GM19467 (cell line): ENCODE measurements around the gene LRRIQ1.

Source experiments
- ATAC-seq: cut with Tn5 transposase; IDR thresholded peaks from one replicate; pipeline ENCODE4 v1.9.1; 2021; ENCODE audit warnings: mild to moderate bottlenecking, moderate library complexity; ENCODE audit not compliant: unreplicated experiment

Gene LRRIQ1

DNA sequence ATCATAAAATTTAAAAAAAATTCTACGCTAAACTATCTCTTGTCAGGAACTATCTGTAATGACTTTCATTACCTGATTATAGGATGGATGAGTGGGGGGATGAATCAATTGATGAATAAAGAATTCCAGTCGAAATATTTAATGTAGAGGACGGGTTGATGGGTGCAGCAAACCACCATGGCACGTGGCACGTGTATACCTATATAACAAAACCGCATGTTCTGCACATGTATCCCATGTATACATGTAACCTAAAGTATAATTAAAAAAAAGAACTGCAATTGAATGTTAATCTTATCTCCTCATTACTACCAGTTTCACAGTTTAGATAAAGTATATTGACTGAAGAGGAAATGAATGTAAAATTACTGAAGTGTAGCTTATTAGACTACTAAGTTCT, 23.4 kb downstream of the LRRIQ1 start:
- ATAC-seq = no peak

DNA sequence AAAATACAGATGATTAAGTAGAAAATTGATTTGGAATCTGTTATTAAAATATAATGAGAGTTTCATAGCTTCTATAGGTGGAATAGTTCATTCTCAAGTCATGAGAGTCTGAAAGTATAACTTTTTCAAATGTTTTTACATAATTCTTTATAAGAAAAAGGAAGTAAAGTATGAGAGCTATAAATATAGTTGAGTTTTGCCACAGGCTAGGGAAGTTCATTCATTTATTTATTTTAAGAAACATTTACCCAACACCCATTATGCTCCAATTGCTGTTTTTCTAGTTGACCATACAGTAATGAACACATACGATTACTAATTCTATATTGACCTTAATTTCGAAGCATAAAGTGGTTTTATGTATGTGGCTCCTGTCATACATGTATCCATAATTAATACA, 24.8 kb downstream of the LRRIQ1 start:
- no peak for ATAC-seq

DNA sequence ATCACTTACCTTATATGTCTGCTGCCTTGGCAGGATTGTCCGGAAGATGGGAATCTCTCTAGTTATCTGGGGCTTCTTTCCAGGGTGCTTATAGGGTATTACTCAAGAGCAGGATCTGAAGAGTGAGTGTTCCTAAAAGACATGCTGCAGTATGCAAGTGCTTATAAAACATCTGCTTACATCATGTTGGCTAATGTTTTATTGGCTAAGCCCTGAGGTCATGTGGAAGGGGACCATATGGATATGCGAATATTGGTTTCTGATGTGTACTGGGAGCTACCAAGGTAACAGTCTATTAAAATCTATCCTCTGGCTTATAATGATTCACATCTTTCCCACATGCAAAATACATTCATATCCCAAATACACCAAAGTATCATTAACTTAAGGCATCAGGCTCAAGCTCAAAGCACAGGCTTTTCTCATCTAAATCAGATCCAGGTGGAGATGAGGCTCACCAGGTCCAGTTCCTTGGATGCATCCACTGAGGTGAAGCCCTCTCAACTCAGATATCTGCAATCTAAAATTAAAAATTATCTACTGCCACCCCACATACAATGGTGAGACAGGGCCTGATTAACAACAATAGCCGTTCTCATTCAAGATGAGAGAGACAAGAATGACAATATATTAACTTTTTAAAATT, 29.8 kb downstream of the LRRIQ1 start:
- ATAC-seq = no peak

DNA sequence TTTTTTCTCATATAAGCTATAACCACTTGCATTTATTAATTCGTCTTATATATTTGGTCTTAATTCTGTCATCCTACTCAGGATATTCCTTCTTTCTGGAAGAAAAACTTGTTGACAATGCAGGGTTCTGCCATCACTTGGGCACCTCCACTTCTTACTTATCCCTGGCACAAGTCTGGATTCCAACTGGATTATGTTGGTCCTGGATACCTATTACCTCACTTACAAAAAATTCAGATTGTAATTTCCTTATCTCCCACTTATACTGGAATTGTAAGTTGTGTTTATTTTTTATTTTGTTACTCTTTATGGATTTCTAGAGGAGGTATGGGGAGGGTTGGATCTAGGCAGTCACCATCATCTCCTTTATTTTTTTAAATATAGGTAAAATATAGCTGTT, 36.7 kb downstream of the LRRIQ1 start:
- ATAC-seq = no peak

DNA sequence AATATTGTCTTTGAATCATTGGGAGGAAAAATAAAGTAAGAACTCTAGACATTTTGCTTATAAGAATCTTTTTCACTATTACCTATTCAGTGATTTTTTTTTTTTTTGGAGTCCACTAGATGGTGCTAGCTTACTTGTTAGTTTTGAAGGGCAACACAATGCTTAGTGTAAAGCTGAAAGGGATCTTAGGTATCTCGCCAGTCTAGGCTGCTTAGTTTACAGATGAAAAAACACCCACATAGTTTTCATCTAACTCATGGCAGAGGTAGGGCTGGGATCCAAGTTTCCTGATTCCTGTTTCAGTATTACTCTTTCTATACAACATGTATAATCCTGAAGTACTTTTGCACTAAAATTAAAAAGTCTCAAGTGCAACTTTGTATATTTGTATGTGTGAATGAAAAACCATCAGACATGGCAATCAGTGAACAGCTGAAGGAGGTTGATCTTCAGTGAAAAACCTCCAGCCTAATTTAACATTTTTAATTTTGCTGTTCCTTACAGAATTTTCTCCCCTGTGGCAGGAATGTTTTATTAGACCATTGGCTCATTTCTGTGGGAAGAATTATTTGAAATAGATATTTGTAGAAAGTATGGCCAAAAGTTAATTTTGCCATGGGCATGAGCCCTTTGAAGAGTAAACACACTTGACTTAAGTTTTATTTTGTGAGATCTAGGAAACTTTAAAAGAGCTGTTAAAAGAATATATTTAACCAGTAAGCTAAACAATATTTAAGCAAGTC, 40.7 kb downstream of the LRRIQ1 start:
- peak; percentile 84 for ATAC-seq

DNA sequence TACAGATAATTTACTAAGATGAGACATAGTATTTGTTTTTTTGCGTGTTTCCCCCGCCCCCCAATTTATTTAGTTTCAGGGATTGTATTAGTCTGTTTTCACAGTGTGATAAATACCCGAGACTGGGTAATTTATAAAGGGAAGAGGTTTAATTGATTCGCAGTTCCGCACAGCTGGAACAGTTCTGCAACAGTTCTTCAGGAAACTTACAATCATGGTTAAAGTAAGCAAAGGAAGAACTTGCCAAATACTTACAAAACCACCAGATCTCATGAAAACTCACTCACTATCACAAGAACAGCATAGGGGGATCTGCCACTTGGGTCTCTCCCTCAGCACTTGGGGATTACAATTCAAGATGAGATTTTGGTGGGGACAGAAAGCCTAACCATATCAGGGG, 48.9 kb downstream of the LRRIQ1 start:
- no peak for ATAC-seq

DNA sequence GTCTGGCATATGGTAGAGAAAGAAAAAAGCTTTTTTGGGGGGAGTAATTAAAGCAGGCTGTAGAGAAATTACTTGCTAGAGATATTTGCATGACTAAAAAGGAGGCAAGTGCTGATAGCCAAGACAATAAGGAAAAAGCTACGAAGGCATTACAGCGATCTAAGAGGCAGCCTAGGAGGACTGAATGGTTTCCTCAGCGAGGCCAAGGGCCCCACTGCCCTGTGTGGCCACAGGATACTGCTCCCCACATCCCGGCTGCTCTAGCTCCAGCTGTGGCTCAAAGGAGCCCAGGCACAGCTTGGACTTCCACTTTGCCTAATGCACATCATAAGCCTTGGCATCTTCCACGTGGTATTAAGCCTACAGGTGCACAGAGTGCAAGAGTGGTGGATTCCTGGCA, 53.6 kb downstream of the LRRIQ1 start:
- no peak for ATAC-seq

DNA sequence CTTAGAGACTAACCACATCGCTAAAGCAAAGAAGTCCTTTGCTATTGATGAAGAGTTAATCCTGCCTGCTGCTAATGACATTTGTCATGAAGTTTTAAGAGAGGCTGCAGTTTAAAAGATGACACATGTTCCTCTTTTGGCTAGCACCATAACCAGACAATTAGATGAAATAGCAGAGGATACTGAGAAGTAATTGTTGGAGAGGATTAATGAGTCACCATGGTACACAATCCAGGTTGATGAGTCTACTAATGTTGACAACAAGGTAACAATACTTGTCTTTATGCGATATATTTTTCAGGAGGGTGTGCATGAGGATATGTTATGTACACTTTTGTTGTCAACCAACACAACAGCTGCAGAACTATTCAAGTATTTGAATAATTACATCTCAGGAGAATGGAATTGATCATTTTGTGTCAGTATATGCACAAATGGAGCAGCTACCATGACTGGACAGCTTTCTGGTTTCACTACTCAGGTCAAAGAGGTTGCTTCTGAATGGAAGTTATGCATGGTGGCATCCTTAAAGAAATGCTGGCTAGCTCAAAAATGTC, 56.7 kb downstream of the LRRIQ1 start:
- ATAC-seq = no peak

DNA sequence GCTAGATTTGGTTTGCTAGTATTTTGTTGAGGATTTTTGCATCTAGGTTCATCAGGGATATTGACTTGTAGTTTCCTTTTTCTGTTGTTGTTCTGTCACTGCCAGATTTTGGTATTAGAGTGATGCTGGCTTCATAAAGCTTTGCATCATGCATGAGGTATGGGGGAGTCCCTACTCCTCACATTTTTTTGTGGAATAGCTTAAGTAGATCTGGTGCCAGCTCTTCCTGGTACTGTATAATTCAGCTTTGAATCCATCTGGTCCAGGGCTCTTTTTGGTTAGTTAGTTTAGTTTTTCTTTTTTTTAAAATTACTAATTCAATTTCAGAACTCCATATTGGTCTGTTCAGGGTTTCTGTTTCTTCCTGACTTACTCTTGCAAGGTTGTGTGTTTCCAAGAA, 59.4 kb downstream of the LRRIQ1 start:
- no peak for ATAC-seq

DNA sequence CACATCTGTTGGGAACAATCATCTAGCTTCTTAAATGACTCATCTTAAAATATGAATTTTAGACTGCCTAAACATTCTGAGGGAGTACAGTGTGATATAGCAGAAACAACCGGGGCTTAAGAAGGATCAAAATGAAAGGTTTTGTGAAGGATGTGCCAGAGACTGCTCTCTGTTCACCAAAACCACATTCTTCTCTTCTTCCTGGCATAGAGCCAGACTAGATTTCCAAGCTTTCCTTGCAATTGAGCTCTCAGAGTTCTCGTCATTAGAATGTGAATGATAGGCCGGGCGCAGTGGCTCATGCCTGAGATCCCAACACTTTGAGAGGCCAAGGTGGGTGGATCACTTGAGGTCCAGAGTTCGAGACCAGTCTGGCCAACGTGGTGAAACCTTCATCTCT, 94.5 kb downstream of the LRRIQ1 start:
- ATAC-seq = no peak

DNA sequence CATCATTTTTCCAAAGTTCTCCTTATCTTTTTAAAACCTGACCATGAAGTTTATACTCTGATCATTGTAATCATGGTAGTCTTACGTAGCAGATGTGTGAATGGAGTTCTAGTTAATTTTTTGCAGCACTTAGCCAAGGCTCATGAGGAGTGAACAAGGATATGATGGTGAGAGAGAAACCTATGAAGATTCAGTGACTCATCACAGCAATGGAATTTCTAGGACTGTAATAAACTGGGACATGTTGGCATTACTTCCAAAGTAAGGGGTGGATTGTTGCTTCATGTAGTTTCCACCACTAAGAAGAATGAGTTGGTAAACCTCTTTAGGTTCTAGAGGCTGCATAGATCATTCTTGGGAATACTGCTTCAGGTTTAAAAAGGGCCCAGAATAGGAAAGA, 102.7 kb downstream of the LRRIQ1 start:
- no peak for ATAC-seq

DNA sequence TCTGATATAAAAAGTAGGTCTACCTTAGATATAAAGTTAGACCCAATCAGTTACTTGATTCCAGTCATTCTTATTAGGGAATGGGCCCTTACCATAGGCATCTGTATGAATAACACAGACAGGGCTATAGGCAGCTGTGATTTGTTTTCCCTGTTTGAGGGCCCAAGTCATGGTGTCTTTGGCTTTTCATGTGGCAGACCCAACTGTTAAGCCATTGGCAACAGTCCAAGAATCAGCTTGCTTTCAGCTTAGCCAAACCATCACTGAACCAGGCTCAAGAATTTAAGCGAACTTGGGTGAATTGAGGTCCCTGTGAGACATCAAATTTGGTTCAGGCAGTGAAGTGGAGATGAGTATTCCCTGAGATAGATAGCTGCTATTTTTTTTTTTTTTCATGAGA, 111.2 kb downstream of the LRRIQ1 start:
- no peak for ATAC-seq

DNA sequence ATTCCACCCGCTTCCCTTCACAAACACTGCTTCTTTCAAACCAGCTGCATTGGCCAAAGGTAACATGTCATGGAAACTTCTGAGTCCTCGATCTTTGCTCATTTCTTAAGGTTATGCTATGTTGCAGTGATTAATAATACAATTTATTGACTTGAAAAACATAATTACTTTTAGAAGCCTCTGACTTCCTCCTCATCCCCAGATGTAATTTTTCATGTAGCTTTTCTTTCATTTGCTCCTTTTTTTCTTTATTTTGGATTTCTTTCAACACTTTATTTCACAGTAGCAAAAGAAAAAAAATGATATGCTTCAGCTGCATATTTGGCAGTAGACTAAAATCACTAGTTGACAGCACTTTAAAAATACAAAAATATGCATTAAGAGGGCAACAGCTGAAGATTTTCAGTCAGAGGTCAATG, 116.2 kb downstream of the LRRIQ1 start:
- no peak for ATAC-seq

DNA sequence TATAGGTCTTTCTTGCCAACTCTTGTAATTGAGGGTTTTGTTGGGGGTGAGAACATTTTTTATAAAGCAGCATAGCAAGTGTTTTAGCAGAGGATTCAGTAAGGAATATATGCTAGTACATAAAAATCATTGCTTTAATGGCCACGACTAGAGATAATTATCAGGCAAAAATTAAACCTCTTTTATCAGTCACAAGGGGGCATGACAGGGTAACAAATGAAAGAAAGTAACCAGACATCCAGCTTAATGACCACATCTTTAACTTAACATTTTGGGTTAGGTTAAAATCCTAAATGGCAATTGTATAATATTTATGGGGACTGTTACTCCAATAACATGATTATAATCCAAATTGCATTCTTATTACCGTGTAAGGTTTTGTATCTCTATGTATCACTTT, 119.6 kb downstream of the LRRIQ1 start:
- ATAC-seq = no peak

DNA sequence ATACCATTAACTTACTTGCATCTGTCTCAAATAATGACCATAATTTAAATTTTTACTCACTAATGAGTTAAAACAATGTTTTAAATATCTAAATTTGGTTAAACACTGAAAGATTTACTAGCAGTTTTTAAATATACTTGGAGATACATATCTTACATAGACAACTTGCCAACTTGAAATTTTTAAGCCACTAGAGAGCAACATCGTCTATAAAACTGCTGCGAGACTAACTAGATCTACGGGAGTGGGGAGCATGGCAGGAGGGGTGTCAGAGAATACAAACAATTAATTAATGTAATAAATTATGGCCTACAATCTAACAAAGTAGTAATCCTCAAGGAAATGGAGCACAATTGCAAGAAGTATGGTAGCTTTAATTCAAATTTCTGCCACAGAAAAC, 120.4 kb downstream of the LRRIQ1 start:
- ATAC-seq = no peak

DNA sequence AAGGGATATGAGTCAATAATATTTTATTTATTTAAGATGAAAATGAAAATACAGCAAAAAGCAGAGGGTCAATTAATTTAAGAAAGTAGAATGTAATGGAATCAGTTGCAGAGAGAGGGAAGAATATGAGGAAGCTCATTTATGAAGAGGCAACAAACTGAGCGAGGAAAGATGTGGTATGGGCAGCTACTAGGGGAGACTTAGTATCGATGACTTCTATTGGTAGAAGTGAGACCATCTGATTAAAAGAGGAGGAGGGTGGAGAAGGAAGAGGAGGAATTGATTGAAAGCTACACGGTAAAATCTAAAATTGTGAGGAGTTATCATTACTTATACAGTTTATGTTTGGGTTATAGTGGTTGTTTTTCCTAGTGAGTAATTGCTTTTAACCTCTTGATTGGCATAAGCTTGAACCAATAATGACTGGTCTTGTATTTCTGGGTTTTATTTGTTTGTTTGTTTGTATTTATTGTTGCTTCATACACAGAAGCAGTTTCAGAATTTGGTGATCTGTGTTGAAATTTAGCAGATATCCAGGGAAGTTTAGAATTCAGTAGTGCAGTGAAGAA, 121.0 kb downstream of the LRRIQ1 start:
- ATAC-seq = no peak

DNA sequence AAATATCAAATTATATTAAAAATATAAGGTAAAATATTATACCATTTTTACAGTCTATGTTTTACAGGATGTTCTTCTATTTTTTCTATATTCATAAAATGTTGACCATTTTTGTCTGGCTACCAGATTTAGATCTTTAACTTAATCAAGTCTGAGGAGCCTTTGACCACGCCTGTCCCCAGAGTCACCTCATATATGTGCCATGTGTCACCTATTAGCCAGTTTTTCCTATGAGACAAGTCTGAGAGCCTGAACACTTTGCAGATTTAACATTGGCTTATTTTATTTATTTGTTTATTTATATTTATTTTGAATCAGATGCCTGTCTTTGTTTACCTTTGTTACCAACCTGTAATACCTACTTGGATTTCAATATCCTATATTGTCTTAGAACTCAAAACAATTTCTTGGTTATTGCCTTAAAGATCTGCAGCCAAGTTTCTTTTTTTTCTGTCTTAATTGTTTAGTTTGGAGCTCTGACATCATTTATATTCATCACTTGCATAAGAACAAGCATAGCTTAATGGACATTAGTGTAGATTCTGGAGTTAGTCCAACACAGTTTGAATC, 127.7 kb downstream of the LRRIQ1 start:
- no peak for ATAC-seq

DNA sequence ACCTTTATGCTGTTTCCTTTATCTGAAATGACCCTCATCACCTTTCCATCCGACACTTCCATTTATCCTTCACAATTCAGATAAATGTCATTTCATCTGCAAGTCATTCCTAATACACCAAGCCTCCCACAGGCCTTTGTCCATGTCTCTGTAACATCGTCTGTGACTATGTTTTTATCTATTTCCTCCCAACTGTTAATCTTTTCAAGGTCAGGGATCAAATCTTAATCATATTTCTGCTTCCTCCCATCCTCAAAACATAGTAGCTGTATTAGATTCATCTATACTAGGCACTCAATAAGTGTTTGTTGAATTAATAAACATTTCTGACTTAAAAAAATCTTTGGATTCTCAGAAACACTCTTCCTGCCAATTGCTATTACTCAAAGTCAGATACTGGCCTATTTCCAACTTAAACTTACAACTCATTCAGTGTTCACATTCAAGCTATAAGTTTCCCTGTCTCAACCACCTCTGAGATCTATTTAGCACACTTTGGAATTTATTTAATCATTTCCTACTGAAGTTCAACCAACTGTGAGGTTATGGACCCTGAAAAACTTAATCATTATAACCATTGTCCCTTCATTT, 143.6 kb downstream of the LRRIQ1 start:
- no peak for ATAC-seq

DNA sequence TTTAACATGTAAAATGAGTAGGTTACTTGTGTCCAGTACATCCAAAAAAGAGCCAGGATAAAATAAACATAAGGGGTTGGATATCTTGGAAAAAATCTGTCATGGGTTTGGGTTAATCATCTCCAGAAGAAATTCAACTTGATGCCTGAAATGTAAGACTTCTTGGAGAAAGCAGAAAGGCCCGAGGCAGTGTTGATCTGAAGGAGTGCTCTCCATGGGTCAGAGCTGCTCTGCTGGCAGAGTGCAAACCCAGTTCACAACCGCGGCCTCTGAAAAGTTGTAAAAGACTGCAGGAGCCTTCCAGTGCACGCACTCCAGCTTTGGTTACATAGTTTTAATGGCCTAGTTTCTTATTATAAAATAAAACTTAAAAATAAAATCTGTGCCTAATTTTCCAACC, 146.5 kb downstream of the LRRIQ1 start:
- no peak for ATAC-seq

DNA sequence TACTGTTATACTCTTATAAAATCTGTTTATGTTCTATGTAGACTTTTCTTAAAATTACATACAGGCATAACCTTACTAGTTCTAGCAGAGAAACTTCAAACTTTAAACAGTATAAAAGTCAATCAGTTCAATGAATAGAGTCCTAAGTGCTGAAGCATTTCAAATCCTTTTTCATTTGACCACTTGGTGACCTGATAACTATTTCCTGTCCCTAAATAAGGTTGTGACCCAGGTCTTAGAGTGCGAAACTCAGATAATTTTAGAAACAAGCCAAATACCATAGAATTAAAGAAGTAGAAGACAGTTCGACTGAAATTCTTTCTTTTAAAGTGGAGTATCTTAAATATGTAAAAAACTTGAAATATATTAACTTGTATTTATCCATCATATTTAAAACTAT, 147.7 kb downstream of the LRRIQ1 start:
- no peak for ATAC-seq

DNA sequence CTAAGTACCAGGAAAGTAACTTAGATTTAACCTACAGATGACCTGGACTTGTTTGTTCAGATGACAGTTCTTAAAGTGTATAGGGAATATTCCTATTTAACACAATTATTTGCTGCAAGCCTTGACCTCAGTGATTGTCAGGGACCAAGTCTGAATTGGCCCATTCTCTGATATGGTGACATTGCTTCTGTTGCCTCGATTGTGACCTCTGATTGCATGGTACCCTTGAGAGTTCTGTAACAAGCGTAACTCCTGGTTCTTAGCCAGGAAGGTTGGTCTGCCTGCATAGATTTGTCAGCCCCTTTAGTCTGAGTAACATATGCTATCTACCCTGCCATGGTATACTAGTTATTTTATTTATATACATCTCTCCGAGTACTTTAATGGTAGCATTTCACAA, 150.1 kb downstream of the LRRIQ1 start:
- no peak for ATAC-seq
